Measurements from ENCODE around the gene GALNS.

DNA sequence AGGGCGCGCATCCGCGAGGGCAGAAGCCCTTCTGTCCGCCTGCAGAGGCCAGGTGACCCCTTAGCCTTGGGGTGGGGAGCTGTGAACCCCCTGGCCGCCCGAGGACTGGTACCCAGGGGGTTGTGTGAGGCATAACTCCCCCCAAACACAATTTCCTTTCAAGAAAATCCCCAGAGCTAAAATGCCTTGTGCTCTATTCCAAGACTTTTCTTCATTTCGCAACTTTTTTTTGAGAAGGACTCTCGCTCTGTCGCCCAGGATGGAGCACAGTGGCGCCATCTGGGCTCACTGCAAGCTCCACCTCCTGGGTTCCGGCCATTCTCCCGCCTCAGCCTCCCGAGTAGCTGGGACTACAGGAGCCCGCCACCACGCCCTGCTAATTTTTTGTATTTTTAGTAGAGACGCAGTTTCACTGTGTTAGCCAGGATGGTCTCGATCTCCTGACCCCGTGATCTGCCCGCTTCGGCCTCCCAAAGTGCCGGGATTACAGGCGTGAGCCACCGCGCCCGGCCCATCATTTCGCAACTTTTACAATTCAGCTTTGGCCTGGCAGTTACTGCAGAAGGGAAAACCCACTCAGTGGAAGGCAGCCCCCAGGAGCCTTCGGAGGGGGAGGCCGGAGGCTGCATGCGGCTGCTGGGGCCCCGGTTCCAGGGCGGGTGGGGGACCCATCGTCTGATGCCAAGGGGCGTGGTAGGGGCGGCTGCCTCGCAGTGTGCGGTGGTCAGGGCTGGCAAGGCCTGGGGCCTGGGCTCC, 44.1 kb downstream of the GALNS start:
- TF ChIP-seq CTCF (IDR thresholded peaks at IDR 0.05) (peak in 3 of 12 donors; percentile 2 to 7 (median 6)), POLR2A (IDR thresholded peaks at IDR 0.05) (no peak)

Measured in heart left ventricle (tissue), 13 donors.